Stimulated activated naive B cell treated with anti-CD40 and anti-IgM and Interleukin-4, amounts not matched to agents 10 μg/mL and 1 μg/mL and 100 μg/mL, for 72 hours (primary cell): Measurements from ENCODE around the gene TXNRD1.
A peak's percentile ranks its signal among the peaks of the same experiment; 100 is the strongest.

Experiments
- ATAC-seq, 2 donors: fragments of 150-1000 bp; cut with Tn5 transposase; replicated peaks; 2 replicates each; pipeline ENCODE4 v1.10.0; 2021; ENCODE audit warnings: moderate library complexity in 1 of 2
- DNase-seq: peaks from one replicate; pipeline ENCODE4 v3.0.0; 2021
- H3K27ac Mint-ChIP-seq: one replicate; pipeline ENCODE4 v1.8.0; 2022; ENCODE audit warnings: mild to moderate bottlenecking, mixed read lengths
- H3K27me3 Mint-ChIP-seq, 2 donors: one replicate each; pipeline ENCODE4 v1.8.0; 2022; ENCODE audit warnings: mixed read lengths in 2 of 2
- H3K36me3 Mint-ChIP-seq, 2 donors: one replicate each; pipeline ENCODE4 v1.8.0; 2022; ENCODE audit warnings: mixed read lengths in 2 of 2, mild to moderate bottlenecking in 1 of 2
- H3K4me1 Mint-ChIP-seq, 2 donors: one replicate each; pipeline ENCODE4 v1.8.0; 2022; ENCODE audit warnings: mixed read lengths in 2 of 2, mild to moderate bottlenecking in 1 of 2
- H3K4me3 Mint-ChIP-seq, 2 donors: one replicate each; pipeline ENCODE4 v1.8.0; 2022; ENCODE audit warnings: mild to moderate bottlenecking in 2 of 2, mixed read lengths in 2 of 2, moderate library complexity in 1 of 2
- H3K9me3 Mint-ChIP-seq, 2 donors: one replicate each; pipeline ENCODE4 v1.8.0; 2022; ENCODE audit warnings: mixed read lengths in 2 of 2, mild to moderate bottlenecking in 1 of 2

Gene TXNRD1

DNA sequence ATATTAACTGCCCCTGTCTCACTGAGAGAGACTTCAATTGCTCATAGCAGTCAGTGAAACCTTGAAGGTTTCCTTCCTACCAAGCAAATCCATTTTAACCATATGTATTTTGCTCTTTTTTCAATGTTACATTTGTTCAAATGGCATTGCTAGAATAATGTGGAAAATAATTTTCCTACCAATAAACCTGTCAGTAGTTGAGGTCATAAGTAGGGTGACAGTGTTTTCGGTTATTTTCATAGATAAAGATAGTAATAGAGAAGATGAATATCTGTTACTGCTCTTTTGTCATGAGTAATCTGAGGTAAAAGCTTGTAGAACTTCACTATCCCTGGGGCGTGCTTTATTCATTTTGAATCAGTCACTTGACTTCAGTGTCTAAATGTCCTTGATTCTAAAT, 120.5 kb downstream of the TXNRD1 start:
- no peaks in the 10 kb centered on the region for H3K4me1 Mint-ChIP-seq
- H3K27ac Mint-ChIP-seq, result no peak overlapping the region
- ATAC-seq (no peak), DNase-seq (no peak)
- peaks cover 25 to 37% of the 10 kb centered on the region in 2 donors for H3K36me3 Mint-ChIP-seq
- no peaks in the 10 kb centered on the region for H3K27me3 Mint-ChIP-seq
- H3K9me3 Mint-ChIP-seq, result no peaks in the 10 kb centered on the region
- no peak overlapping the region for H3K4me3 Mint-ChIP-seq

GRCh38 chr12:104337030-104337558, 121.5 kb downstream of the TXNRD1 start:
- Mint-ChIP-seq H3K27ac (no peak overlapping the region), H3K4me3 (no peak overlapping the region), H3K9me3 (no peaks in the 10 kb centered on the region), H3K27me3 (no peaks in the 10 kb centered on the region), H3K36me3 (peaks cover 27 to 40% of the 10 kb centered on the region in 2 donors), H3K4me1 (no peaks in the 10 kb centered on the region)
- ATAC-seq, result no peak
- no peak for DNase-seq

- Mint-ChIP-seq H3K4me3 (no peak overlapping the region), H3K36me3 (peaks cover 29 to 50% of the 10 kb centered on the region in 2 donors), H3K4me1 (peaks cover 0 to 2% of the 10 kb centered on the region in 2 donors), H3K27me3 (no peaks in the 10 kb centered on the region), H3K27ac (no peak overlapping the region), H3K9me3 (no peaks in the 10 kb centered on the region)
- ATAC-seq, result no peak
- DNase-seq, result no peak
Measured at GRCh38 chr12:104339663-104340062, 124.1 kb downstream of the TXNRD1 start.

DNA sequence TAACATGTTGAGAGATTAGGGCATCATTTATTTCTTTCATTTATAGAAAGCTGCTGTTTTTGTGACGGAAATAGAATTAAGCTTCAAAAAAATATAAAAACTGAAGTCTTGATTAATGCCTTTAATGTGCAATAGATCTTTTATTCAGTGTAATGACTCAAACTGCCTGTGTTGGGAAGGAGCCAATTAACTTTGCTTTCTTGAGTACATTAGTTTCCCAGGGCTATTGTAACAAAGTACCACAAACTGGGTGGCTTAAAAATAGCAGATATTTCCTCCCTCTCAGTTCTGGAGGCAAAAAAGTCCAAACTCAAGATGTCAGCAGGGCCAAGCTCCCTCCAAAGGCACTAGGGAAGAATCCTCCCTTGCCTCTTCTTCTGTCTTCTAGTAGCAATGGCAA, 124.6 kb downstream of the TXNRD1 start:
- Mint-ChIP-seq H3K27me3 (no peaks in the 10 kb centered on the region), H3K27ac (no peak overlapping the region), H3K4me3 (no peak overlapping the region), H3K36me3 (peaks cover 28 to 49% of the 10 kb centered on the region in 2 donors), H3K9me3 (no peaks in the 10 kb centered on the region), H3K4me1 (peaks cover 0 to 2% of the 10 kb centered on the region in 2 donors)
- ATAC-seq (no peak), DNase-seq (no peak)

DNA sequence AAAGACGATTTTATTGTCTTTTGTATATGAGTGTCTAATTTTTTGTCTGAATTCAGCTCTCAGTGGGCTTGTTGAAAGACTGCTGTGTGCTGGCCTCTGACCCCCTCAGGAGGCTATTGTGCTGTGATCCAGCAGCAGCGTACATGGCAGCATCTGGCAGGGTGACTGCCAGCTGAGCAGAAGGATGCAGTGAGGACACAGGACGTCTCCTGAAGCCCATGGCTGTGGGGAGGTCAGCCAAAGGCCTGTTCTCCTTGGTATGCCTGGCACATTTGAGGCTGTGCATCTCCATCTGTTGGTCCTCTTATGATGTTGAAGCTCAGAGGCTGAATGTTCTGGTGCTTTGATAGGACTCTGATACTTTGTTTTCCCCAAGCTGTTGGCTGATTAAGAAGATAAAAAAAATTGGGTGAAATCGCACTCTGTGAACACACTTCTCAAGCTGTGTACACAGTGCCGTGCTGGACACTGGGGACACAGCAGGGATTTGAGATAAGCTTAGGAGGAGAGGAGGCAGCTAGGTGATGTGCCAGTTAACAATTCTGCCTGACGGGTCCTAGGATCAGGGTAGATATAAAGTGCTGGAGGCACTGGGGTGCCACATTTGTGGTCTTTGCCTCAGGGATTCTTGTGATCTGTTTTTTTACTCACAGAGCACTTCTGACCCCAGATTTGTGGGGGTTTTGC, 125.5 kb downstream of the TXNRD1 start:
- H3K27ac Mint-ChIP-seq, result no peak overlapping the region
- H3K36me3 Mint-ChIP-seq, result peaks cover 28 to 53% of the 10 kb centered on the region in 2 donors
- no peak for DNase-seq
- no peak for ATAC-seq
- H3K27me3 Mint-ChIP-seq, result no peaks in the 10 kb centered on the region
- peaks cover 0 to 2% of the 10 kb centered on the region in 2 donors for H3K4me1 Mint-ChIP-seq
- H3K4me3 Mint-ChIP-seq, result no peak overlapping the region
- H3K9me3 Mint-ChIP-seq, result no peaks in the 10 kb centered on the region

DNA sequence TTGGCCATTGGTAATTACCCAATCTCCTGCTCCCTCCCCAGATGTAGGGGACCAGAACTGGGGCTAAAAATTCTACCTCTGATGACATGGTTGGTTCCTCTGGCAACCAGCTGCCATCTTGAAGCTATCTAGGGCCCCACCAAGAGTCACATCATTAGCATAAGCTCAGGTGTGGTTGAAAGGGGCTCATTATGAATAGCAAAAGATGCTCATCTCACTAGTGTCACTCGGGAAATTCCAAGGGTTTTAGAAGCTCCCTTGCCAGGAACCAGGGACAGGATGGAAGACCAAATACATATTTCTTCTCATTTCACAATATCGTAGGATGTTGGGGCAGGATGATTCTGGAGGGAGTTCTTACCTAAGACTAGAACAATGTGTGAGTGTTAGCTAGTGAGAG, 126.6 kb downstream of the TXNRD1 start:
- no peak for DNase-seq
- no peak for ATAC-seq
- H3K9me3 Mint-ChIP-seq, result no peaks in the 10 kb centered on the region
- no peak overlapping the region for H3K27ac Mint-ChIP-seq
- no peak overlapping the region for H3K4me3 Mint-ChIP-seq
- peaks cover 0 to 2% of the 10 kb centered on the region in 2 donors for H3K4me1 Mint-ChIP-seq
- H3K27me3 Mint-ChIP-seq, result no peaks in the 10 kb centered on the region
- H3K36me3 Mint-ChIP-seq, result peaks cover 31 to 53% of the 10 kb centered on the region in 2 donors

DNA sequence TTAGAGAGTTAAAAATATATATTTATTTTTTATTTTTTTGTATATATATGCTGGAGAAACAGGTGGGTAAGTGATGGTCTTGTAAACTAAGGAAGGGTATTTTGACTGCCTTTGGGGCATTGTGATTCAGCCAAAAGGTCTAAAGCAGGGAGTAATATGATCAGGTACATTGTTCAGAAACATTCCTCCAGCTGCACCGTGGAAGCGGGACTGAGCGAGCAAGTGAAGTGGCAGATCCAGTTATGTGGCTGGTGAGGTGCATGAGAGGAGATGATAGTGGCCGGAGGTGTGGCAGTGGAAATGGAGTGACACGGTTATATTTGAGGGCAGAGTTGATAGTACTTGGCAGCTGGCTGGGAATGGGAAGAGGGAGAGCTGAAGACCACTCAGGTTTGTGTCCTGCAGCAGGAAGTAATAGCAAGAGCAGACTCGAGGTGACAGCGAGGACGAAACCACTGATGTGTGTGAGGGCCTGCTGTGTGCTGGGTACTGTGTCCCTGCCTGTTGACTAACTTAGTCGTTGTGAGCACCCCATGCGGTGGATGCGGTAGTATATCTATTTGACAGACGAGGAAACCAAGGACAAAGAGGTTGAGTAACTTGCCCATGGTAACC, 127.2 kb downstream of the TXNRD1 start:
- Mint-ChIP-seq H3K27ac (peak overlapping the region; percentile 14), H3K36me3 (peaks cover 37 to 57% of the 10 kb centered on the region in 2 donors), H3K4me1 (peaks cover 0 to 2% of the 10 kb centered on the region in 2 donors), H3K4me3 (no peak overlapping the region), H3K9me3 (no peaks in the 10 kb centered on the region), H3K27me3 (no peaks in the 10 kb centered on the region)
- DNase-seq (no peak), ATAC-seq (no peak)

DNA sequence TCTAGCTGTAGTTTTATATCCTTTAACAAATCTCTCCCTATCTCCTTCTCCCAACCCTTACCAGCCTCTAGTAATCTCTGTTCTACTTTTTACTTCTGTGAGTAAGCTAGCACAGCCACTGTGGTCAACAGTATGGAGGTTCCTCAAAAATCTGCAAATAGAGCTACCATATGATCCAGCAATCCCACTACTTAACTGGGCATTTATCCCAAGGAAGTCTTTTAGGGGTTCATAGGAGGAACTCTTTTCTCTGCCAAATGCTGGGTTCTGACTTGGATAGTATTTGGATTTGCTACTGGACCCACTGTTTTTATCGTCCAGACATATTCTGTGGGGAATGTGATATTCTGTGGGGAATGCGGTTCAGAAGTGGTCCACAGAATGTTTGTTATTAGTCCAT, 129.1 kb downstream of the TXNRD1 start:
- peaks cover 45 to 65% of the 10 kb centered on the region in 2 donors for H3K36me3 Mint-ChIP-seq
- H3K27ac Mint-ChIP-seq, result no peak overlapping the region
- no peaks in the 10 kb centered on the region for H3K27me3 Mint-ChIP-seq
- DNase-seq, result no peak
- H3K4me3 Mint-ChIP-seq, result no peak overlapping the region
- no peak for ATAC-seq
- H3K9me3 Mint-ChIP-seq, result no peaks in the 10 kb centered on the region
- peaks cover 0 to 2% of the 10 kb centered on the region in 2 donors for H3K4me1 Mint-ChIP-seq

GRCh38 chr12:104345234-104346066, 129.9 kb downstream of the TXNRD1 start:
- H3K36me3 Mint-ChIP-seq, result peaks cover 45 to 62% of the 10 kb centered on the region in 2 donors
- H3K4me1 Mint-ChIP-seq, result peaks cover 0 to 2% of the 10 kb centered on the region in 2 donors
- no peak overlapping the region for H3K27ac Mint-ChIP-seq
- no peak for ATAC-seq
- H3K4me3 Mint-ChIP-seq, result no peak overlapping the region
- no peak for DNase-seq
- H3K27me3 Mint-ChIP-seq, result no peaks in the 10 kb centered on the region
- H3K9me3 Mint-ChIP-seq, result no peaks in the 10 kb centered on the region

DNA sequence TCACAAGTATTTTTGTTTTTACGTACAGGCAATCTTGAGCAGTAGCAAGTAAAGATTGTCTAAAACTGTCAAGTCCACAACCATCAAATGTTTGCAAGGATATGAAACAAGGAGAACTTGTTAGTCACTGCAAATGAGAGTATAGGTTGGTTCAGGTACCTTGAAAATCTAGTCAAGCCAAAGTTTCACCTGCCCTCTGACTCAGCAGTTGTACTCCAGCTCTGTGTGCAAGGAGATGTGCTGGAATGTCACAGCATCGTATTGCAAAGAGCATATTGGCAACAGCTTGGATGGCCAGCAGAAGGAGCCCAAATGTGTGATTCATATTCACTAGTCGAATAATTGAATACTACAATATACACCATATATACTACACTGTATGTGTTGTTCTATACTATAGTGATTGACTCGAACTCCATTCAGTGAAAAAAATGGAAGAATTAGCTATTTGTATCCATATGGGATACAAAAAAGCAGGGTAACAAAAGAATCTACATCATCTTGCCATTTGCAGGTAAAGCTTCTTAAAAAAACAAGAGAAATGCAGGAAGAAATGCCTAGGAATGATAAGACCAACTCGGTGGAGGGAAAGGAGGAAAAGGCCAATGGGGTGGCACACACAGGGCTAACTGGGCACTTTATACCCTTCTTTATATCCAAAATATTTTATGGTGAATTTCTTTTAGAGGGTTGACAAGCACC, 131.9 kb downstream of the TXNRD1 start:
- Mint-ChIP-seq H3K4me1 (peaks cover 5 to 7% of the 10 kb centered on the region in 2 donors), H3K36me3 (peaks cover 46 to 58% of the 10 kb centered on the region in 2 donors), H3K4me3 (no peak overlapping the region), H3K27ac (no peak overlapping the region), H3K27me3 (no peaks in the 10 kb centered on the region), H3K9me3 (no peaks in the 10 kb centered on the region)
- DNase-seq (no peak), ATAC-seq (no peak)

DNA sequence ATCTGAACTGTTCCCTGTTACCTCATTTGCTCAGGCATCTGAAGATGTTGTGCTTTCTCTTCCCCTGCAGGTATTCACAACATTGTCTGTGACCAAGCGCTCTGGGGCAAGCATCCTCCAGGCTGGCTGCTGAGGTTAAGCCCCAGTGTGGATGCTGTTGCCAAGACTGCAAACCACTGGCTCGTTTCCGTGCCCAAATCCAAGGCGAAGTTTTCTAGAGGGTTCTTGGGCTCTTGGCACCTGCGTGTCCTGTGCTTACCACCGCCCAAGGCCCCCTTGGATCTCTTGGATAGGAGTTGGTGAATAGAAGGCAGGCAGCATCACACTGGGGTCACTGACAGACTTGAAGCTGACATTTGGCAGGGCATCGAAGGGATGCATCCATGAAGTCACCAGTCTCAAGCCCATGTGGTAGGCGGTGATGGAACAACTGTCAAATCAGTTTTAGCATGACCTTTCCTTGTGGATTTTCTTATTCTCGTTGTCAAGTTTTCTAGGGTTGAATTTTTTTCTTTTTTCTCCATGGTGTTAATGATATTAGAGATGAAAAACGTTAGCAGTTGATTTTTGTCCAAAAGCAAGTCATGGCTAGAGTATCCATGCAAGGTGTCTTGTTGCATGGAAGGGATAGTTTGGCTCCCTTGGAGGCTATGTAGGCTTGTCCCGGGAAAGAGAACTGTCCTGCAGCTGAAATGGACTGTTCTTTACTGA, 132.9 kb downstream of the TXNRD1 start:
- DNase-seq (no peak), ATAC-seq (no peak)
- Mint-ChIP-seq H3K9me3 (no peaks in the 10 kb centered on the region), H3K4me1 (peaks cover 3 to 7% of the 10 kb centered on the region in 2 donors), H3K36me3 (peaks cover 45 to 52% of the 10 kb centered on the region in 2 donors), H3K4me3 (no peak overlapping the region), H3K27ac (no peak overlapping the region), H3K27me3 (no peaks in the 10 kb centered on the region)

- no peak for DNase-seq
- H3K4me1 Mint-ChIP-seq, result peaks cover 3 to 7% of the 10 kb centered on the region in 2 donors
- no peaks in the 10 kb centered on the region for H3K9me3 Mint-ChIP-seq
- H3K4me3 Mint-ChIP-seq, result no peak overlapping the region
- no peak overlapping the region for H3K27ac Mint-ChIP-seq
- H3K36me3 Mint-ChIP-seq, result peaks cover 49 to 54% of the 10 kb centered on the region in 2 donors
- H3K27me3 Mint-ChIP-seq, result no peaks in the 10 kb centered on the region
- ATAC-seq, result no peak
Measured at GRCh38 chr12:104348994-104349494, 133.5 kb downstream of the TXNRD1 start.
